ENCODE results near the gene CADPS2.

Gene CADPS2

DNA sequence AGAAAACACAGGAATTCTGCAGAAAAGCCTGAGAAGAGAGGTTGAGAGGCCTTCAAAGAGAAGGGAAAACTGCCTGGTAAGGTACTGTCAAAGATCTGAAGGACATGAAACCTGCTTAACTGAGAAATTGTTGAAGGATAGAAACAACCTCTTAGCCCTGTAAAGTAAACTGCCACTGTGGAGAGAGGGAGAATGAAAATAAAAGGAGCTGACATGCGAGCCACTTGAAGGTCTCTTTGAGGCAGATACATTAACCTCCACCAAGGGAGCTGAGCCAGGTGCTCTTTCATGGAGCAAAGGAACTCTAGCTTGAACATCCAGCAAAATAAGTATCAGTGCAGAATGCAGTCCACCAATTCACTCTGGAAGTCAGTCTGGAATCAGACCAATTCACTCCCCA lies 472.9 kb downstream of the CADPS2 start:
- no peaks in the 10 kb centered on the region for H3K4me1 Mint-ChIP-seq (ENCODE audit: low read depth)
- H3K36me3 Mint-ChIP-seq (ENCODE audit: low read depth), result no peaks in the 10 kb centered on the region
- H3K9me3 Mint-ChIP-seq, result no peaks in the 10 kb centered on the region
- no peaks in the 10 kb centered on the region for H3K27me3 Mint-ChIP-seq
- no peak overlapping the region for H3K4me3 Mint-ChIP-seq
- H3K27ac Mint-ChIP-seq, result no peak overlapping the region

DNA sequence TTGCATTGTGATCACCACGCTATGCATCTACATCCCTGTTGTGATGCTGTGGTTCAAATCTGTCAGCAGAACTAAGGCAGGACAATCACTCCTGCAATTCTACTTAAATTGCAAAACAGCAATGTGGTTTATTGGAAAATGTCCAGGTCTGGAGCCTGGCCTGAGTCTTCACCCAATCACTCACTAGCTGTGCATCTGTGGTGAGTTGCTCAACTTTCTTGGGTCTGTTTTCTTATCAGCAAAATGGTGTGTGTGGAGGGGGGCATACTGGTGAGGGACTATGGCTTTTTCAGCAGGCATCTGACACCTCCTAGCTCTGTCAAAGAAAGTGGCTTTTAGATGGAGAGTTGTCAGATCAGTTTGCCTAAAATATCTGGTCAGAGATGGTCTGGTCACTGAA lies 473.4 kb downstream of the CADPS2 start:
- Mint-ChIP-seq H3K4me3 (no peak overlapping the region), H3K27me3 (no peaks in the 10 kb centered on the region), H3K4me1 (ENCODE audit: low read depth) (no peaks in the 10 kb centered on the region), H3K27ac (no peak overlapping the region), H3K36me3 (ENCODE audit: low read depth) (no peaks in the 10 kb centered on the region), H3K9me3 (no peaks in the 10 kb centered on the region)

DNA sequence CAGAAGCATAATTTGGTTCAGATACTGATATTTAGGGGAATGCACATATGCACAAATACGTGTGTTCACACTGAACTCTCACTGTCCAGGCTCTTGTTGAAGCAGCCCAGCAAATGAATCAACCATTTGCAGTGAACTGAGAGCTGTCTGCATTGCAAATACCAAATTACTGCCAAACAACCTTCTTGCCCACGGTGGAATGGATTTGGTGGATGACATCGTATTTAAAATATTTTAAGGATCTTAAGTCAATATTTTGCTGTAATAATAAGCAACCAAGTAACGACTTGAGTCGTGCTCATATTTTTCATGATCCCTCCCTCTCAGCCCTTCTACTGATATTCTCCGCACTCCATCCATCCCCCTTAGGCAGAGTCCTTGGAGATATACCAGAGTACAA lies 473.8 kb downstream of the CADPS2 start:
- Mint-ChIP-seq H3K27ac (no peak overlapping the region), H3K27me3 (no peaks in the 10 kb centered on the region), H3K4me1 (ENCODE audit: low read depth) (no peaks in the 10 kb centered on the region), H3K4me3 (no peak overlapping the region), H3K9me3 (no peaks in the 10 kb centered on the region), H3K36me3 (ENCODE audit: low read depth) (no peaks in the 10 kb centered on the region)

DNA sequence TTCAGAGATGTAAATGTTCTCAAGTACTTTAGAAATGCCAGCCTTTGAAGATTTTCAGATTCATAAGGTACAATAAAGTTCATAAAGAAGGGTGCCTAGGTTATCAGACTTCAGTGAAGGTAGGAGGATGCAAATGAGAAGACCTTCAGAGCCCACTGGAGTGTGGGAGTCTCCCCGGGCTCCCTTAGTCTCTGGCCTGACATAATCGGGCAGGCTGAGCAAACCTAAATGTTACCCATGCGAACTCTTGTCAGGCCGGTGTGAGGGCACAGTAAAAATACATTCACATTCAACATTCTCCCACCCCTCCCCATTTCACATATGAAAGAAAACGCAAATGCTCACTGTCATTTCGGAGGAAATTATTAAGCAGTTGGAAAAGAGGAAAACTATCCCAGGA lies 479.1 kb downstream of the CADPS2 start:
- Mint-ChIP-seq H3K27ac (no peak overlapping the region), H3K4me3 (no peak overlapping the region), H3K9me3 (no peaks in the 10 kb centered on the region), H3K4me1 (ENCODE audit: low read depth) (no peaks in the 10 kb centered on the region), H3K36me3 (ENCODE audit: low read depth) (no peaks in the 10 kb centered on the region), H3K27me3 (no peaks in the 10 kb centered on the region)

DNA sequence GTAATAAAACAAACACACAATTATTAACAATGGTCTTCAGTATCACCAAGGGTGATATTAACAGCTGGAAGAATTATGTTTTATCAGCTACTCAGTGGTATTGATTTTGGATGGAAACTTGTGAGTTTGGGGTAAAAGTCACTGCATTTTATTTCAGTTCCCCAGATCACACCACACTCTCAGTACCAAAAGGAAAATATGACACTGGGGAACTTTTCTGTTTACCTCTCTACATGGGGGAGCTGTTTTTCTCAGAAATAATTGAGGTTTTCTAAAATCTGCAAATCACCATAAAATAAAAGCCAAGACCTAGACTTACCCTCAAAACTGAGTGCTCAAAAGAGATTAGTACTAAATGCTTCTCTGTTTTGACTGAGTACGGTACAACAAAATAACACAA lies 483.1 kb downstream of the CADPS2 start:
- H3K27ac Mint-ChIP-seq, result no peak overlapping the region

DNA sequence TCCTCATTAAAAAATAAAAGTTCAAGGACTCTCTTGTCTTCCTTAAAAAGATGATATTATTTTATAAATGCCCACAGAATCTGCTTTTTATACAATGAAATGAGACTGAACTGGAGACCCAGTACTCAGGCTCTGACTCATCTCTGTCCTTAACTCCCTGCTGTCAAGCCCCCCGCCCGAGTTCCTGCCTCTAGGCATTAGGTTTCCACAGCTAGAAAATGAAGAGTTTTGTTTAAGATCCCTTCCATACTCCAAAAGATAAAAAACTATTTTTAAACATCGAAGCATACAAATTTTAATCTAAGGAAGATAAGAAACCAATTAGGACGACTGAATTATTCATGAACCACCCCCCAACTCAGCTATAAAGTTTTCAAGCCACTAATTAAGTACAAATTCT lies 484.0 kb downstream of the CADPS2 start:
- Mint-ChIP-seq H3K9me3 (peaks cover 4% of the 10 kb centered on the region), H3K4me1 (ENCODE audit: low read depth) (no peaks in the 10 kb centered on the region), H3K27me3 (no peaks in the 10 kb centered on the region), H3K36me3 (ENCODE audit: low read depth) (no peaks in the 10 kb centered on the region), H3K27ac (no peak overlapping the region), H3K4me3 (no peak overlapping the region)

More for the DNA sequence above, 483.1 kb downstream of the CADPS2 start:
- Mint-ChIP-seq H3K4me3 (no peak overlapping the region), H3K9me3 (peaks cover 4% of the 10 kb centered on the region), H3K36me3 (ENCODE audit: low read depth) (no peaks in the 10 kb centered on the region), H3K27me3 (no peaks in the 10 kb centered on the region), H3K4me1 (ENCODE audit: low read depth) (no peaks in the 10 kb centered on the region)

DNA sequence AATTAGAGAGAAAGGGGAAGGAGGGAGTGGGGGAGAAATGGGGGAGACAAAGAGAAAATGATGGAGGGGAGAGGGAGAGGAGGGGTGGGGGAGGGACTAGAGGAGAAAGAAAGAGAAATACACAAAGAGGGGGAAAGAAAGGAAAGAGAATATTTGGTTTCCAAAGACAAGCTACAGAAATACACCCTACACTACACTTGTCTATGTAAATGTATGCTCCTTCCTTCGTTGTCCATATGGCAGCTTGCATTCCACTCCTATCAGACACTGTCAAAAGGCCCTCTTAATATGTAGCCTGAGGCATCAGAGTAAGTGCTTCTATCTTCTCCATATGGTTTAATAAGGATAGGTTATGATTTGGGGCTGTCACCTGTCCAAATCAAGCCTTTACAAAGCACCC lies 488.9 kb downstream of the CADPS2 start:
- H3K9me3 Mint-ChIP-seq, result peaks cover 4% of the 10 kb centered on the region
- no peaks in the 10 kb centered on the region for H3K4me1 Mint-ChIP-seq (ENCODE audit: low read depth)

DNA sequence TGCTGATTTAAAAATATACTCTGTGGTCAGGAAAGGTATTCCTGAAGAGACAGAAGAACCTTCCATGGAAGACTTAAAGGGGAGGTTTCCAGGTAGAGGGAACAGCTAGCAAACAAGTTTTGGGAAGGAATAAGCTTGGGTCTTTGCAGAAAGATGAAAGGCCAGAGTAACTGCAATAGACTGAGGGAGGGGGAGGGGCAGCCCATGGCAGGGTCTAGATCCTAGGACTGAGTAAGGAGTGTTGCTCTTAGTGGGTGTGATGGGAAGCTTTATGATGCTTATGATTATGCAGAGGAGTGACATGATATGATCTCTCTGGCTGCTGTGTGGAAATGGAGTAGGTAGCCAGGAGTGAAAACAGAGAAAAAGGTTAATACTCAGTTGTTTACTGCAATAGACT lies 491.7 kb downstream of the CADPS2 start:
- no peaks in the 10 kb centered on the region for H3K36me3 Mint-ChIP-seq (ENCODE audit: low read depth)
- H3K27me3 Mint-ChIP-seq, result no peaks in the 10 kb centered on the region
- H3K4me3 Mint-ChIP-seq, result no peak overlapping the region
- H3K27ac Mint-ChIP-seq, result no peak overlapping the region
- no peaks in the 10 kb centered on the region for H3K9me3 Mint-ChIP-seq
- H3K4me1 Mint-ChIP-seq (ENCODE audit: low read depth), result no peaks in the 10 kb centered on the region

More for the DNA sequence above, 488.9 kb downstream of the CADPS2 start:
- Mint-ChIP-seq H3K27me3 (no peaks in the 10 kb centered on the region), H3K36me3 (ENCODE audit: low read depth) (no peaks in the 10 kb centered on the region), H3K27ac (no peak overlapping the region), H3K4me3 (no peak overlapping the region)

DNA sequence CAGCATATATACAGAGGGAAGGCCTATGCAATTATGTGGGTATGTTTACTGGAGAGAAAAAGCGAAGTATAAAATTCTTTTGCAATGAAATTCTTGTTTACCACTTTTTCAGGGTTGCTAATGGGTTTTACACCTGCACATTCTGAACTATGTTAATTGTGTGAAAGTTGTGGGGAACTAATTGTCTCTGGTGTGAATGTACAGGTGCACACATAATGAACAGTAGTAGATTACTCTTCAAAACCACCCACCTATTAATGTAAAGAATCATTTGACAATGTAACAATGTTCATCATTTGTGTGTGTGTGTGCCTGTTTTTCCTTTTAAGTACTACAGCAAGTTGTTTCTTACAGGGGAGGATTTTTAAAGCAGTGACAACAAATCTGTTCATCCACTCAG lies 501.7 kb downstream of the CADPS2 start:
- no peak overlapping the region for H3K4me3 Mint-ChIP-seq
- no peak overlapping the region for H3K27ac Mint-ChIP-seq
- no peaks in the 10 kb centered on the region for H3K36me3 Mint-ChIP-seq (ENCODE audit: low read depth)
- no peaks in the 10 kb centered on the region for H3K4me1 Mint-ChIP-seq (ENCODE audit: low read depth)
- no peaks in the 10 kb centered on the region for H3K27me3 Mint-ChIP-seq
- peaks cover 8% of the 10 kb centered on the region for H3K9me3 Mint-ChIP-seq

DNA sequence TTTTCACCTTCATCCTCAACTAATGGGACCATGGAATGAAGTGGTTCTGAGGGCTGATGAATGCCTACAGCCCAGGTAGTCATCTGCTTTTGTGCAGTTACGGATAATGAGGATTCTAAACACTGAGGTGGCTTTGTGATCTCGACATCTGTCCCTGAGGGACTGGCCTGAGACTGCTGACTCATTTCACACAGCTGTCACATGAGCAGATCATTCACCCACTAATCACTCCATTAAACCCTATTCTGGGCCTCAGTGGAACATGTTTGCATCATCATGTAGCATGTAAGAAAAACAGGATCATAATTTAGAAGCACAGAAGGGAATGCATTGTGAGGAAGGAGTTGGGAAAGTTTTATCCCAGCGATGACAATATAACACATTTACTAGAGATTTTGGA lies 502.3 kb downstream of the CADPS2 start:
- Mint-ChIP-seq H3K36me3 (ENCODE audit: low read depth) (no peaks in the 10 kb centered on the region), H3K27me3 (no peaks in the 10 kb centered on the region), H3K4me1 (ENCODE audit: low read depth) (no peaks in the 10 kb centered on the region), H3K27ac (no peak overlapping the region), H3K4me3 (no peak overlapping the region), H3K9me3 (peaks cover 8% of the 10 kb centered on the region)

DNA sequence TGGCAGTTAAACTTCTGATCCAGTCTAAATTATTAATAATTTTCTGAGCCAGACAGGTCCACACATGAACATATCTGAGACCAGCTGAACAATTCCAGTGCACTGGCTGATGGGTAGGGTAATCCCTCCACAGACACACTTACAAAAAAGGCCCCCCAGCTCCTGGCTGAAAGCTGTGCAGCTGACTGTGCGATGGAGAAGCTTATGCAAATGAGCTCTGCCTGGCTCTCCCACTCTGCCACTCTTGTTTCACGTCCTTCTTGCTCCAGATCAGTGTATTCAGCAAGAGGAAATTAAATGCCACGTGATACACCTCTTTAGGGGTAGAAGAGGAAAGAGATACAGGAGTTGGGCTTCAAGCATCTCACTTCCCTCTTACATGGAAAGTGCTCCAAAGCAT lies 505.3 kb downstream of the CADPS2 start:
- Mint-ChIP-seq H3K4me3 (no peak overlapping the region), H3K4me1 (ENCODE audit: low read depth) (no peaks in the 10 kb centered on the region), H3K27ac (no peak overlapping the region), H3K36me3 (ENCODE audit: low read depth) (no peaks in the 10 kb centered on the region), H3K27me3 (no peaks in the 10 kb centered on the region), H3K9me3 (peaks cover 8% of the 10 kb centered on the region)

DNA sequence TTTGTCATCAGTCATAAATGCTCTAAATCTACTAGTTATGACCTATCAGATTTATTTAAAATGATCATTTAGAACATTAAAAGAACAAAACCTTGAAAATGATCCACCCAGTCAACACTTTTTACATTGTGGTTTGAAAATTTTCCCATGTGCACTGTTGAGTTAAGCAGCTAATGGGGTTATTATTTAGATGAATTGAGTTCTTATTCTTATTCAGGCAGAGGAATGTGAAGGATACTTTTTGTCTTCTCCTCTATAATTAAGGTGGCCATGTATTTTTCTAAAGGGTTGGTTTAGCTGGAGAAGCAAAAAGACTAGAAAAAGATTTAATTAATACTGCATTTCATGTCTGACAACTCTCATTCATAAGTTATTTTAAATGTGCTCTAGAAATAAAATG lies 506.8 kb downstream of the CADPS2 start:
- Mint-ChIP-seq H3K4me1 (ENCODE audit: low read depth) (no peaks in the 10 kb centered on the region), H3K36me3 (ENCODE audit: low read depth) (no peaks in the 10 kb centered on the region), H3K4me3 (no peak overlapping the region), H3K27ac (no peak overlapping the region), H3K27me3 (no peaks in the 10 kb centered on the region), H3K9me3 (peaks cover 8% of the 10 kb centered on the region)

DNA sequence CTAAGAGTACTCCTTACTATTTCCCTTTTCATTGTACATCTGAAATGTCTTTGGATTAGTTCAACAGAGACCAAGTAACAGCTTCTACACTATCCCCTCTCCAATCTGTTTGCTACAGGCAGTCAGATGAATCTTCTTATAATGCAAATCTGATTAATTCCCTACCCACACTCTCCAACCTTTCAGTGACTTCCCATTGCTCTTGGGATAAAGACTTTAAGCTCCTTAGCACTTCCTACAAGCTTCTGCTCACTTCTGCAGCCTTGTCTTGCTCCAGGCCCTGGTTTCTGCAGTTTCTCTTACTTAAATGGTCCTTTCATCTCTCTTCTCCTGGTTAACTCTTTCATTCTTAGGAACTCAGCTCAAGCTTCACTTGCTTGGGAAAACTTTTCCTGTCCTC lies 516.5 kb downstream of the CADPS2 start:
- Mint-ChIP-seq H3K27me3 (no peaks in the 10 kb centered on the region), H3K4me1 (ENCODE audit: low read depth) (no peaks in the 10 kb centered on the region), H3K4me3 (no peak overlapping the region), H3K9me3 (peaks cover 7% of the 10 kb centered on the region), H3K36me3 (ENCODE audit: low read depth) (no peaks in the 10 kb centered on the region), H3K27ac (no peak overlapping the region)

DNA sequence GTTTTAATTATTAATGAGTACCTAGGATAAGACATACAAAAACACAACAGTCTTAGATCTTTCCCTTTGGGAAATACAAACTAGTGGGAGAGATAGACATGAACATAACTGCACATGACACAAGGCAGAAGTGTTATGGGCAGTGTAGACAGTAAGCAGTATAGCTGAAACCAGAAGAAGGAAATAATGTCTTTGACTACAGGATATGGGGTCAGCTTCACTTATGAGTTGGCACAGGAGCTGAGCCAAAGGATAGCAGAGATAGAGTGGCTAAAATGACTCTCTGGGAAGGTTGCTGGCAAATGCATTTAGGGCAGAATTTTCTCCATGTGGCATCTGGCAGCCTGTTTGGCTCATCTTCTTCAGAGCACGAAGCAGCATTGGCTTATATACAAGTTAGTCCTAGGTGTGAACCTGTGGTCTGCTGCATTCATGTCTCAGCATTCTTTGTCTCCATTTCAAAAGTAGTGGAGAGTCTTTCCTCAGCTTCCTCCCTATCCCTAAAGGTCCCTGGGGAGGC lies 521.4 kb downstream of the CADPS2 start:
- Mint-ChIP-seq H3K36me3 (ENCODE audit: low read depth) (no peaks in the 10 kb centered on the region), H3K9me3 (peaks cover 3% of the 10 kb centered on the region), H3K27me3 (no peaks in the 10 kb centered on the region), H3K4me3 (no peak overlapping the region), H3K27ac (no peak overlapping the region), H3K4me1 (ENCODE audit: low read depth) (no peaks in the 10 kb centered on the region)

DNA sequence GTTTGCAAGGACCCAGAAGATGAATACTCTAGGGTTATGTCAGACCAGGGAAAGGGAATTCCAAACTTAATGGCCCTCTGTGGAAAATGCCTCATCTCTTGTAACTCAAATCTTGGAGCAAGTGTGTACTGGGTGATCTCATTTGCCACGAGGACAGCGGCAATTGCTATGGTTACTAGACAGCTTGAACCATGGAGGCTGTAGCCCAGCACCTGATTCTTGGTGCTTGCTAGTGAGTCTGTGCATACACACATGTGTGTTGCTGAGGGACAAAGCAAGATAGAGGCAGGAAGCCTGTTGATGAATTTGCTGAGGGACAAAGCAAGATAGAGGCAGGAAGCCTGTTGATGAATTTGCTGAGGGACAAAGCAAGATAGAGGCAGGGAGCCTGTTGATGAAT lies 523.1 kb downstream of the CADPS2 start:
- no peak overlapping the region for H3K4me3 Mint-ChIP-seq
- H3K36me3 Mint-ChIP-seq (ENCODE audit: low read depth), result no peaks in the 10 kb centered on the region
- H3K27me3 Mint-ChIP-seq, result no peaks in the 10 kb centered on the region
- no peak overlapping the region for H3K27ac Mint-ChIP-seq
- H3K4me1 Mint-ChIP-seq (ENCODE audit: low read depth), result no peaks in the 10 kb centered on the region
- no peaks in the 10 kb centered on the region for H3K9me3 Mint-ChIP-seq

DNA sequence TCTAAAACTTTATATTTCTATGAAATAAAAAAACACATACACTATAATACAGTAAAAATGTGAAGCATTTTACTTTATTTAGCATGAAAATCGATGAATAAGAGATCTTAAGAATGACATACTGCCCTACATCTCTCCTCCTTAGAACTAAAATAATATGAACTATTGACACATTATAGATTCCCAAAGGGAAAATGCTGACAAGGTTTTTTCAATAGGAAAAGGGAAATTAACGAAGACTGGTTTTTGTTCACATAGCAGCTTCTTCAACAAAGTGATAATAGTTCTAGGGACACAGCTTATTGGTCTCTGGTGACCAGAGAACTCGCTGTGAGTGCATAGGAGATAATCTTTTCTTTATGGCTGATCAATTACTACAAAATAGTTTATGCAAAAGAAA lies 523.8 kb downstream of the CADPS2 start:
- no peaks in the 10 kb centered on the region for H3K4me1 Mint-ChIP-seq (ENCODE audit: low read depth)
- H3K9me3 Mint-ChIP-seq, result peaks cover 2% of the 10 kb centered on the region
- no peak overlapping the region for H3K27ac Mint-ChIP-seq
- no peaks in the 10 kb centered on the region for H3K27me3 Mint-ChIP-seq
- H3K36me3 Mint-ChIP-seq (ENCODE audit: low read depth), result no peaks in the 10 kb centered on the region
- no peak overlapping the region for H3K4me3 Mint-ChIP-seq

Measured in stimulated activated naive CD8-positive, alpha-beta T cell treated with anti-CD3 and anti-CD28 coated beads, Interleukin-15, Interleukin-2, amounts not matched to agents 100 ng/mL and 50 ng/mL, for 24 hours (primary cell).